HUDEP-2 (cell line): ENCODE measurements around the gene ENPP6.
A peak's percentile ranks its signal among the peaks of the same experiment; 100 is the strongest.

Experiments
- DNase-seq, 76 experiments: peaks; one replicate each; lab custom pipeline; 2025; ENCODE audit not compliant: unreplicated experiment in 76 of 76; lab: John Stamatoyannopoulos, UW

The ENPP6 gene

DNA sequence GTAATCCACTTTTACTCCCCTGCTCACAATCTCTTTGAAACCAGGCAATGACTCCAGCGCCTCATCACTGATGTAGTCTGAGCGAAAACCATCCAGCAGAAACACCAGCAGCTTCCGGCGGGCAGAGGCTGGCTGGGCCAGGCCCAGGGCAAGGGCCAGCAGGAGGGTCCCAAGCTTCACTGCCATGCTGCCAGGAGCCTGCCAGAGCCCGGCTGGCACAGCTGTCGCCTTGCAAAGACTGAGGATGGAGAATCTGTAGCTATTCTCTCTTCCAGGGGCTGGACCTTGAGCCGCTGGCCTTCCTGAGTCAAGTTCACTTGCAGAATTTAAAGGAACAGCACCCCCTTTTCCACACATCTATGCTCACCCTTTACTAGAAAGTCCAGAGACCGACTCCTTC lies at the start of gene ENPP6:
Gene ENPP6 (minus strand): TSS at position 240 of the 400 bp plus-strand sequence. CDS start 54 bp downstream, at position 186.
- DNase-seq = no peak

DNA sequence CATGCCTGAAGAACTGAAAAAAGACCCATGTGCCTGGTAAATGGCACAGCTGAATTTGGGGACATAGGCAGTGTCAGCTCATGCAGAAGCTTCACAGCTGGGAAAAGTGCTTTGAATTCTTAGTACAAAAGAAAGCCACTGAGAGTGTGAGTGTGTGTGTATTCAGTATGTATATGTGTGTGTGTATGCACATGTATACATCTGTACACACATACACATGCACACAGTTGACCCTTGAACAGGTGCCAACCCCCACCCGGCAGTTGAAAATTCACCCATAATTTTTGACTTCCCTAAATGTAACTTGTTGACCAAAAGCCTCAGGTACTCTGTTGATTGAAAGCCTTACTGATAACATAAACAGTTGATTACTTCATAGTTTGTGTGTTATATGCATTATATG lies 49.5 kb upstream of the ENPP6 start:
- DNase-seq = no peak

DNA sequence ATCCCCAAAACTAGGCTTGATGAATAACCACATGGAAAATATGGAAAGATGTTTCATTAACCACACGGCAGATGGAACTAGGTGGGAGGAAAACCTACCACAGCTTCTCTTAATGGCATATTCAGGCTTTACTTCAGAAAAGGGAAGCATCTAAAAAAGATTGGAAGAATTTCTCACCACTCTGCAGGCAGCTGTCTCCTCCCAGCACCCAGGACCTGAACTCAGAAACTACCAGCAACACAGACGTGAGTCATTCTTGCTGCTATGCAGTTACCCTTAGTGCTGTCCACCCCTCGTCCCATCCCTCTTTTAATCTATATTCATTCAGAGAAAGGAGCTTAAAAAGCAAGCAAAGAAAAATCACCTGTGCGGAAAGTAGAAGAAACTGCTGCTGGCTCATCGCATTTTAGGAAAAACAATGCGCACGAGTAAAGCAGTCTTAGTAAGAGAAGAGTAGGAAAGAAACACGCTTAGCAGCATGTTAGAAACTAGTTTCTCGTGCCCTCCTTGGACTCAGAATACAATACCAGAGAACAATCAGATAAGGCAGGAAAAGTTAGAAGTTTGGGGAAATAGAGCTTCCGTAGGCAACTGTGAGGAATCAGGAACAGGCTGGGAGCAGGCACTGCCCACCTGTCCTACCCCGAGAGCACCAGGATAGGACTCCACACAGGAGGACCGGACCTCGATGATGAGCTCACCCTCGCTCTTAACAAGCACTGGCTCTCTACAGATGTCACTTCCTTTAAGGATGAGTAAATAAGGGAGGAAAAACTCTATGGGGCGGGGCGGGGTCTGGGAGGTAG lies 48.1 kb upstream of the ENPP6 start:
- DNase-seq = no peak

DNA sequence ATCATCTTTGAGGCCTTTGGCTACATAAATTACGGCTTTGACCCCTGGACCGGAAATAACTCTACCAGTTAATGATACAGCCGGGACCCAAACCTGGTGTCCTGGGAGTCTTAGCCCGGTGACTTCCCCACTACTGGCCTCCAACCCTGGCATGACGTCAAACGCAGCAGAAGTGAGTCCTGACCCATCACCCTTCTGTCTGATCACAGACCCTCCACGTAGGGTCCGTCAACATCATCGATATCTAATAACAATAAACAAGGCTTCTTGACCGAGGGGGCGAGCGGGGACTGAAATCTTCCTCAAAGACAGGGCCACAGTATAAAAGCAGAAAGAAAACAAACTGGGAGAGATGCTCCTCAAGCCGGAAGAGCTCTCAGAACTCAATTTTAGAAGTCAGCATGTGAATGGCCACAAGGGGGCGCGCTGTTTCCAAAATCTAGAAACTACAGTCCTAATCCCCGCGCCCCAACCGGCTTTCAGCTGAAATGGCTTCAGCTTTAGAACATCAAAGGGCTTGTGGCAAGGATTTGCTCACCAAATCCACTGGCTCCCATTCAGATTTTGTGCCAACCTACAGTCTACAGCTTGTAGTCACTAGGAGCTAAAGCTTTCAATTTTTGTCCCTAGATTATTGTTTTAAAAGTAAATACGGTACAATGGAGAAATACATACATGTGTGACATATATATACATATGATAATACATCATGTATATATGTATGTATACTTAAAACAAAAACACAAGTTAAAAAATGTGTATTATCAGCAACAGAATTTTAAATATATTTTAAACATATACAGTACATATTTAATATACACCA lies 46.4 kb upstream of the ENPP6 start:
- DNase-seq = peak in 74 of 76 experiments; percentile 7 to 87 (median 74)

DNA sequence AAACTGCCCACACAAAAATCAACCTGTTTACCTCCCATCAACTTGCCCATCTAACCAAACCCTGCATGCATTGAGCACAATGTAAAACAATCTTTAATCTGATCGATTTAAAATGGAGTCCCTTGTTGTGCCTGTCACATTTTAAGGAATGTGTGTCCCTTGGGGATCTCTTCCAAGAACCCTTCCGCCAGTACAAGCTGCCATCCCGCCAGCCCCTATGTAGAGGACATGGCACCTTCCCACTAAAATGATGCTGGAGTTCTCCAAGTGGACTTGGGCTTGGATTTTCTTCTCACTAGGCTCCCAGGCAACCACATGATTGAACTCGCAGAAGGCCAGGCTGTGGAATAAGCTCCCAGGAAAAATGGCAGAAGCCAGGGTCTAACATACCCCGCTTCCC lies 45.8 kb upstream of the ENPP6 start:
- no peak for DNase-seq

DNA sequence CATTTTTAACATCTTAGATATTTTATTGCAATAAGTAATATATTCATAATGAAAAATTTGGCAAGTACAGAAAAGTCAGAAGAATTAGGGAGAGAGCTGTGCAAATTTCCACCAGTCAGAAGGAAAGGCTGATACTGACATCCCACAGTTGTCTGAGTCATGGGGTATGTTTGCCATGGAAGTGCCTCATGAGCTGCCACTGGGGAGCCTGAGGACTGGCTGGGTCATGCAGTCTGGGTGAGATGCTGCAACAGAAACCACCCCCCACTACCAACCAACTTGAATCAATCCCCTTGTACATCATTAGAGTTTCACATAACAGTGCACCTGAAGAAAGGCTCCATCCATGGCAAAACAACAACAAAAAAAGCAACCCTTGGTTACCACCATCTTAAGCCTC lies 45.2 kb upstream of the ENPP6 start:
- no peak for DNase-seq

DNA sequence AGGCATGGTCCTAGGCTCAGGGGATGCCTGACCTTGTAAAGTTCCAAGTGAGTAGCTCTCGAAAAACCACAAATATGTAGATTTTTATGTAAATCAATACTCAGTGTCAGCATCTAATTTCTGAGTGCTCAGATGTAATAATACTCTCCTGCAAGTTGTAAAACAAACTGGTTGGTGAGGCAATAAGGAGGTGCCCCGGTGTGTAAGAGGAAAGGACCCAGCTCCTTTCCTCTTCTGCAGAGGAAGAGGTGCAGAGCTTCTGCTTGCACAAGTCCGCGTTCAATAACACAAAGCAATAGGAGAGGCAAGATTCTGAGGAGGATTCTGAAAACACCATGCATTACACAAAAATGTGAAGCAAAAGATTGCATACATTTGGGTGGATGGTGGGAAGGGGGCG lies 43.6 kb upstream of the ENPP6 start:
- no peak for DNase-seq

DNA sequence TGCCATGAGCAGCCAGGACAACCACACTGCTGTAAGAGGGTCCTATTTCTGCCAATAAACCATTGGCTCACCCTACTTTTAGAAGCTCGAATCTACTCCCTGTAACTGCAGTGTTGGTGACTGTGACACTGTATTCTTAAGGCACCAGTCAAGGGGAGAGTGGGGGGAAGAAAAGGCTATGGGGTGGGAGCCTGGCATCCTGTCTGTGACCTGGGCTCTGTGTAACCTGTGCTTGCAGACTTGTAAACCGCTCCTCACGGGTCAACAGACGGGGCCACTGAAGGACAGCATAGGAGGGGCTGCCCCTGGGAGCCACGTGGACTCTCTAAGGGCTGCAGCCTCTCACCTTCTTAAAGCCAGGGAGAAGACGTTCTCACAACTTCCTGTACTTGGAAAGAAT lies 42.2 kb upstream of the ENPP6 start:
- no peak for DNase-seq

DNA sequence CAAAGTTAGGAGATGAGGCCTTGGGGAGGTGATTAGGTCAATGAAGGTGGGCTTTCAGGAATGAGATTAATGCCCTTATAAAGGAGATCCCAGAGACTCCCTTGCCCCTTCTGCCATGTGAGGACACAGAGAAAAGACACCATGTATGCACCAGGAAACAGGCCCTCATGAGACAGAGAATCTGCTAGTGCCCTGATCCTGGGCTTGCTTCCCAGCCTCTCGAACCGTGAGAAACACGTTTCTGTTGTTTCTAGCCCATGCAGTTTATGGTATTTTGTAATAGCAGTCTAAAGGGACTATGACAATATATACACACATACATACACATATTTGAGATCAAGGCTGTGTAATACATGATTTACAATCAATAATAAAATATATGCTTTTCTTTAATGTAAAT lies 41.4 kb upstream of the ENPP6 start:
- no peak for DNase-seq

DNA sequence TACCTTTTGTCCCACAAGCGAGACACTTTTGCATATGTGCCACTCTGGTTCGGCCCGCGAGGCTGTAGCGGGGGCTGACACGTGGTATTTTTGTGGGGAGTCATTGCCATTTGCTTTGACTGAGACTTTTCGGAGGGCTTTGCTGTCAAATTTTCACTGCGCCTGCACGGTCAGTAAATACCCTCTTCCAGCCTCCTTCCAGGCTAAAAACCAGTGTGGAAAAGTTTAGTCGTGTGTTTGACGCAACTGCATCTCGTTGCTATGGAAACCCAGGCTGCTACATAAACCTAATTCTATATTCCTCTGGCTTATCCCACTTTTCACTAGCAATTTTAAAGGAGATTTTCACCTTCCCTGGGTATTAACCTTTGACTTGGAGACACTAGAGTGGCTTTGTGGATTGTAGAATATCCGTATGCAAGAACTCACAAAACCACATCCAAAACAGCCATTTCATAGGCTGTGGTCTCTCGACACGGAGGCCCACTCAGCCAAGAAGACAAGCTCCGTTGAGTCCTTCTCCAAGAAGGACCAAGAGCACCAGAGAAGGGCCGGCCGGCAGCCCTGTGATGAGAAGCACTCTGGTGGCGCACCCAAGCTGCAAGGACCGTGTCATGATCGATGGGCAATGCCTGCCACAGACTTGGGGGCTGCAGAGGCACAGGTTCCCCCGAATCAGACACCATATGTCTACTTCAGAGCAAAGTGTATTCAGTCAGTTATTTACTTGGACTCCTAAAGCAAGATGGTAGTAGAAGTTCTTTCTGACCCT lies 38.4 kb upstream of the ENPP6 start:
- no peak for DNase-seq

DNA sequence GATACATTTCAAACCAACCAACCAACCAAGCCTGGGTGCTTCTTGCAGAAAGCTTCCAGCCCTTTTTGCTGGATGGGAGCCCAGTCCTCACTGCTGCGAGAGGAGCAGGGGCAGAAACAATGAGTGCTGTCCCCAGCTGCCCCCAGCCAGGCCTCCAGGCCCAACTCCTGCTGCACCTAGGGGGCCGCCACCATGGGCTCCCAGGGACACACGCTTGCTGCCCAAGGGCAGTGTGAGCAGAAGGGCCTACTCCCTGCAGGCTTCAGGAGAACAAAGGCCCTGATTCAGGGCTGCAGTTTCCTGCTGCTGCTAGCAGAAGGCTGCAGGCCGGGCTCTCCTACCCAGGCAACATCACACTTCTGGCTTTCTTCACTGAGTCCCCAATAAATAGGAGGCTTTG lies 37.7 kb upstream of the ENPP6 start:
- DNase-seq = no peak

DNA sequence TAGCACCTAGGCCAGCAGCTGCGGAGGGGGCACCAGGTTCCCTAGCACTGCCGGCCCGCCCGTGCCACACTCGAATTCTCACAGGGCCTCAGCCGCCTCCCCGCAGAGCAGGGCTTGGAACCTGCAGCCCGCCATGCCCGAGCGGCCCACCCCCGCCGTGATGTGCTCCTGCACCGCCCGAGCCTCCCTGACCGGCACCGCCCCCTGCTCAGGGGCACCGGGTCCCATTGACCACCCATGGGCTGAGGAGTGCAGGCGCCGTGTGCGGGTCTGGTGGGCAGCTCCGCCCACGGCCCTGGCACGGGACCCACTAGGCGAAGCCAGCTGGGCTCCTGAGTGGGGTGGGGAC lies 35.4 kb upstream of the ENPP6 start:
- DNase-seq = no peak

DNA sequence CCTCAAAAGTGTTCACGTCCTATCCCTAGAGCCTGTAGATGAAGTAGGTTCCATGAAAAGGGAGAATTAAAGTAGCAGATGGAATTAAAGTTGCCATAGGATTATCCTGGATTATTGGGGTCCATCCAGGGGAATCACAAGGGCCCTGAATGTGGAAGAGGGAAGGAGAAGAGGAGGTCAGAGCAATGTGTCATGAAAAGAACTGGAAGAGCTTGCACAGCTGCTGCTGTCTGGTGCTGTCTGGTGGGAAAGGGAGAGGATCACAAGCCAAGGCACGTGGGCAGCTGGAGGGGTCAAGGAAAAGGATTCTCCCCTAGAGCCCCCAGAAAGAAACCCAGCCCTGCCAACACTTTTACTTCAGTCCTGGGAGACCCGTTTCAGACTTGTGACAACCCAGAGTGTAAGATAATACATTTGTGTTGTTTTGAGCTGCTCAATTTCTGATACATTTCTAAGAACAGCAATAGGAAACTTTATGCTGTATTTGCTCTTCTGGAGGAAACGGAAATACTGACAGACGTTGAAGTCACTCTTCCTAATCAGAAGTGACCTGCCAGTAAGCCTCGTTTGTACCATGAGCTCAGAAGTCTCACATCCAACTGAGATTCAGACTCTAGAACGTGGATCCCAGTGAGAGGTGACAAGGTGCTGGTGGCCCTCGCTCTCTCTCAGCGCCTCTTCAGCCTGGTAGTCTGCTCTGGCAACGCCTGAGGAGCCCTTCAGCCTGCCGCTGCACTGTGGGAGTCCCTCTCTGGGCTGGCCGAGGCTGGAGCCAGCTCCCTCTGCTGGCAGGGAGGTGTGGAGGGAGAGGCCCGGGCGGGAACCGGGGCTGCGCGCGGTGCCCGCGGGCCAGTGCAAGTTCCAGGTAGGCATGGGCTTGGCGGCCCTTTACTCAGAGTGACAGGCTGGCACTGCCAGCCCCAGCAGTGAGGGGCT lies 34.7 kb upstream of the ENPP6 start:
- no peak for DNase-seq

DNA sequence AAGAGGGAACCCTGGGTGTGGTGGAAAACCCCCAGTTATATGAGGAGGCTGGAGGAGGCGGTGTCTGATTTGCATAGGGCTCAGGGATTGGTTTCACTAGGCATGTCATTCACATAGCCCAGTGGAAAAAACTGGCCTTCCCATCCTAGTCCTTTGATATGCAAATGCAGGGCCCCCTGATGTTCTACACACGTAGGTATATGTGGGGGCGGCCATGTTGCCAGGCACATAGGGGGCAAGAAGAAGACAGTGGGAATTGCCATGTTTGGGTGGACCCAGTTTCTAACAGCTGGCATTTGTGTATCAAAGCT lies 34.0 kb upstream of the ENPP6 start:
- no peak for DNase-seq

DNA sequence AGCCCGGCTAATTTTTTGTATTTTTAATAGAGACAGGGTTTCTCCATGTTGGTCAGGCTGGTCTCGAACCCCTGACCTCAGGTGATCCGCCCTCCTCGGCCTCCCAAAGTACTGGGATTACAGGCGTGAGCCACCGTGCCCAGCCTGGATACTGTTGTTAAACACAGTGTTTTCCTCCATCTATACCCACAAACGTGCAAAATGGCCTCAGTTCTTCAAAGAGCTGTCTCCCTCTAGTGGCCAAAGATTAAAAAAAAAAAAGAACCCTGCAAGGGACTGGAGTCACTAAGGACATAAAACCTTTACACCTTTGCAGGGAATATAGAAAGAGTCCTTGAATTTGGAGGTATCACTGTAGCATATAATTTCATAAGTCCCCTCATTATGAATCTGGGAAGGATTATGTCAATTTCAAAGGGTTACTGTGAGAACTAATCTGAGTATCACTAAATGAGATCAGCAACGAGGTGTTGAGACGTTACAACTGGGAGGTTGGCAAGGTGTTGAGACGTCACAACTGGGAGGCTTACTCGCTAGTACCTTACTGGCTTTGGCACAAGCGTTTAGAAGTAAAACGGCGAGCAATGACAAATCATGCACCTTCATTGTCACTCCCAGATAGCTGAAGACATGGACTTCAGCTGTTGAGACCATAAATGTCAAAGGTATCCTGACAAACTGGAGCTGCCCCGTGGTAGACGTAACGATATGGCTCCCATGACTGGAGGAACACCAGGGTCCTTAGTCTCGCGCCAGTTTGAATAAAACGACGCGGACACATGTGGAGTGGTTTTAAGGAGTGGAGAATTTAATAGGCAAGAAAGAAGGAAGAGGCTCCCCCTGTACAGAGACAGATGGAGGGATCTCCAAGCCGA lies 33.4 kb upstream of the ENPP6 start:
- DNase-seq = peak in 24 of 76 experiments; percentile 1 to 47 (median 14)

DNA sequence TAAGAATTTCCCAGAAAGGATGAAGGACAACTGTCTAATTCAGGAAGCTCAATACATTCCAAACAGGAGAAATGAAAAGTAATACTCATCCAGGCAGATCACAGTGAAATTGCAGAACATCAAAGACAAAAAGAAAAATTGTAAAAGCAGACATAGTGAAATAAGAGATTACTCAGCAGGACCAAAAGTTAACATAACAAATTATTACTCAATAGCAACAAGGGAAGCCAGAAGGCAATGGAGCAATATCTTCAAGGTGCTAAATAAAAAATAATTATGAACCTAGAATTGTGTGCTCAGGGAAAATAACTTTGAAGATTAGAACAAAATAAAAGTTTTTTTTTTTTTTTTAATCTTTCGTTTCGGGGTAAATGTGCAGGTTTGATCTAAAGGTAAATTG lies 30.5 kb upstream of the ENPP6 start:
- no peak for DNase-seq

DNA sequence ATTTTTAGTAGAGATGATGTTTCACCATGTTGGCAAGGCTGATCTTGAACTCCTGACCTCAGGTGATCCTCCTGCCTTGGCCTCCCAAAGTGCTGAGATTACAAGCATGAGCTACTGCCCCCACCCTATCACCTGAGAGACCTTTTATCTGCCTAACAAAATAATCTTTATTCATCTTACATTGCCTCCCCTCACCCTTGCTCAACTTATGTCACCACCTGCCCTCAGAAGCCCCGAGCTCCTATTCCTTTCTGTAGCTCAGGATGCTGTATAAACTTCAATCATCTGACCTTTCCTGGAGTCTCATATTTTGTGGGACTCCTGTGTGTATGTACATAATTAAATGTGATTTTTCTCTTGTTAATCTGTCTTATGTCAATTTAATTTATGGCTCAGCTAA lies 29.7 kb upstream of the ENPP6 start:
- DNase-seq = no peak

DNA sequence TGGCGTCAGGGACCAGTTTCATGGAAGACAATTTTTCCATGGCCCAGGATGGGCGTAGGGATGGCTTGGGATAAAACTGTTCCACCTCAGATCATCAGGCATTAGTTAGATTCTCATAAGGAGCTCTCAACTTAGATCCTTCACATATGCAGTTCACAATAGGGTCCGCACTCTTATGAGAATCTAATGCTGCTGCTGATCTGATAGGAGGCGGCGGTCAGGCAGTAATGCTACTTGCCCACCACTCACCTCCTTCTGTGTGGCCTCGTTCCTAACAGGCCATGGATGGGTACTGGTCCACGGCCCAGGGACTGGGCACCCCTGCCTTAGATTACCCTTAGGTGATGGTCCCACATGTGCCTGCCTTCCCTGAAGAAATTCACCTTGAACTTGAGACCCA lies 28.8 kb upstream of the ENPP6 start:
- DNase-seq = no peak

DNA sequence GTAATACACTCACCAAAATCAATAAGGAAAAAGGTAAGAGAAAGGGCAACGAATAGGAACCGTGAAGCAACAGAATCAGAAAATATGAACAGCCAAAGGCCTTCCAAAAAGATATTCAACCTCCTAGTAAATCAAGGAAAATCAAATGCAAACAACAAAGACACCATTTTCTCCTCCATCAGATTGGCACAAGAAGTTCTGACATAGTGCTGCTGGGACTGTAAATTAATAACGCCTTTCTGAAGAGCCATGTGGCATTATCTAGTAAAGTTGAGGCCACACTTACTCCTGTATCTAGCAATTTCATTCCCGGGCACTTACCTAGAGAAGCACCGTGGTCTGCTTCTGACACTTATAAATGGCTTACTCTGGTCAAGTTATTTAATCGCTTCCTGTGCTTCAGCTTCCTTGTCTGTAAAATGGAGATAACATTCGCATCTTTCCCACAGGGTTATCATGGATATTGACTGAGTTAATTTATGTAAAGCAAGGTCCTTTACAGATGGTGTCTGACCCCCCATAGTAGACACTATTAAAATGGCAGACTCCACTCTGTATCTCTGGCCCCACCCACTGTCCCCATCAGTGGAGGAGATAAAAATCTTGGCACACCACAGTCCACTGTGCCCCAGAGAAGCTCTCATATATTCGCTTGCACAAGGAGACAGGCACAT lies 20.5 kb upstream of the ENPP6 start:
- DNase-seq = peak in 1 of 76 experiments; percentile 1
